ENCODE results near the gene ARID1B.

The ARID1B gene

DNA sequence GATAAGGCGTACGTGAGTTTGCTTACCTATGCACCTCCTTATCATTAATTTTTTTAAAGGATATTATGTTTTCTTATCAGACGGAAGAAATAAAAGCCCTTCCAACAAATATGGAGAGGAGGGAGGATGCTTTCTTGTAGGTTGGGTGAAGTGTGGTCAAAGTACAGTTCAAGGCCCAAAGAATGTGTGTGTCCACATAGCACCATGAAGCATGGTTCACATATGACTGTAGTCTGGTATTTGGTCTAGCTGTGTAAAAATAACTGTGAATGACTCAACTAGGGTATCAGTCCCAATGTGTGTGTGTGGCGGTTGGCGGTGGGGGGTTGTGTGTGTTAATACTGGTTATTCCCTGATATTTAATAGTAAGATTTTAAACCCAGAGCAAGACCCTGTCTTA lies 333.4 kb downstream of the ARID1B start:
- DNase-seq, result peak; percentile 68 to 85
- Histone ChIP-seq H3K27me3 (ENCODE audit: insufficient read depth, low read length) (no peaks in the 10 kb centered on the region), H3K9ac (ENCODE audit: low read length) (no peak overlapping the region), H2AFZ (ENCODE audit: insufficient read depth, low read length, poor library complexity) (no peak overlapping the region), H3K36me3 (ENCODE audit: control insufficient read depth in 1 of 2, insufficient read depth in 2 of 2, low read length in 2 of 2) (peaks cover 6 to 10% of the 10 kb centered on the region in 2 experiments), H3K4me1 (ENCODE audit: control insufficient read depth in 1 of 2, insufficient read depth in 2 of 2, low read length in 2 of 2) (peaks cover 3 to 6% of the 10 kb centered on the region in 2 experiments), H2BK5ac (ENCODE audit: low read depth, low read length, poor library complexity) (no peak overlapping the region), H4K12ac (ENCODE audit: low read depth, low read length) (no peak overlapping the region), H2BK120ac (ENCODE audit: insufficient read depth, low read length, poor library complexity) (no peak overlapping the region), H3K18ac (ENCODE audit: low read length) (no peak overlapping the region), H4K8ac (ENCODE audit: low read depth, low read length) (no peak overlapping the region), H3K4me2 (ENCODE audit: low read length) (no peak overlapping the region), H3K4ac (ENCODE audit: low read depth, low read length) (no peak overlapping the region), H2AK5ac (ENCODE audit: low read length) (no peak overlapping the region), H2BK12ac (ENCODE audit: low read length) (no peak overlapping the region), H3K79me1 (ENCODE audit: low read length) (no peaks in the 10 kb centered on the region), H3K23ac (ENCODE audit: low read length) (no peak overlapping the region), H3K4me3 (ENCODE audit: low read depth, low read length) (no peak overlapping the region), H3K9me3 (ENCODE audit: insufficient read depth, low read depth, low read length) (no peaks in the 10 kb centered on the region), H4K91ac (ENCODE audit: low read depth, low read length) (no peak overlapping the region), H3K79me2 (ENCODE audit: control insufficient read depth, insufficient read depth, low read length, poor library complexity) (no peaks in the 10 kb centered on the region), H3K27ac (ENCODE audit: low read depth, low read length) (no peak overlapping the region), H3K14ac (ENCODE audit: low read length) (no peak overlapping the region)
- no CpG with 5 or more reads among the region's 5 CpGs for WGBS (ENCODE audit: extremely low coverage, insufficient coverage, insufficient read length)

GRCh38 chr6:157113389-157113788 lies 336.2 kb downstream of the ARID1B start:
- Histone ChIP-seq H3K4ac (ENCODE audit: low read depth, low read length) (no peak overlapping the region), H4K12ac (ENCODE audit: low read depth, low read length) (no peak overlapping the region), H4K8ac (ENCODE audit: low read depth, low read length) (no peak overlapping the region), H3K4me3 (ENCODE audit: low read depth, low read length) (no peak overlapping the region), H3K23ac (ENCODE audit: low read length) (no peak overlapping the region), H3K27ac (ENCODE audit: low read depth, low read length) (no peak overlapping the region), H3K9ac (ENCODE audit: low read length) (no peak overlapping the region), H3K79me1 (ENCODE audit: low read length) (no peaks in the 10 kb centered on the region), H3K27me3 (ENCODE audit: insufficient read depth, low read length) (no peaks in the 10 kb centered on the region), H2BK12ac (ENCODE audit: low read length) (no peak overlapping the region), H2AFZ (ENCODE audit: insufficient read depth, low read length, poor library complexity) (no peak overlapping the region), H2BK5ac (ENCODE audit: low read depth, low read length, poor library complexity) (no peak overlapping the region), H3K4me2 (ENCODE audit: low read length) (no peak overlapping the region), H3K4me1 (ENCODE audit: control insufficient read depth in 1 of 2, insufficient read depth in 2 of 2, low read length in 2 of 2) (peaks cover 0 to 3% of the 10 kb centered on the region in 2 experiments), H4K91ac (ENCODE audit: low read depth, low read length) (no peak overlapping the region), H3K18ac (ENCODE audit: low read length) (no peak overlapping the region), H3K79me2 (ENCODE audit: control insufficient read depth, insufficient read depth, low read length, poor library complexity) (no peaks in the 10 kb centered on the region), H3K9me3 (ENCODE audit: insufficient read depth, low read depth, low read length) (no peaks in the 10 kb centered on the region), H2AK5ac (ENCODE audit: low read length) (no peak overlapping the region), H3K14ac (ENCODE audit: low read length) (no peak overlapping the region), H2BK120ac (ENCODE audit: insufficient read depth, low read length, poor library complexity) (no peak overlapping the region), H3K36me3 (ENCODE audit: control insufficient read depth in 1 of 2, insufficient read depth in 2 of 2, low read length in 2 of 2) (peaks cover 6 to 10% of the 10 kb centered on the region in 2 experiments)
- WGBS (ENCODE audit: extremely low coverage, insufficient coverage, insufficient read length), result no CpG with 5 or more reads among the region's 4 CpGs
- no peak for DNase-seq

GRCh38 chr6:157116426-157116825 lies 339.2 kb downstream of the ARID1B start:
- Histone ChIP-seq H3K23ac (ENCODE audit: low read length) (no peak overlapping the region), H3K18ac (ENCODE audit: low read length) (no peak overlapping the region), H3K36me3 (ENCODE audit: control insufficient read depth in 1 of 2, insufficient read depth in 2 of 2, low read length in 2 of 2) (peaks cover 6 to 8% of the 10 kb centered on the region in 2 experiments), H3K9ac (ENCODE audit: low read length) (no peak overlapping the region), H2BK12ac (ENCODE audit: low read length) (no peak overlapping the region), H3K14ac (ENCODE audit: low read length) (no peak overlapping the region), H3K79me1 (ENCODE audit: low read length) (no peaks in the 10 kb centered on the region), H3K79me2 (ENCODE audit: control insufficient read depth, insufficient read depth, low read length, poor library complexity) (no peaks in the 10 kb centered on the region), H3K27ac (ENCODE audit: low read depth, low read length) (no peak overlapping the region), H2AFZ (ENCODE audit: insufficient read depth, low read length, poor library complexity) (no peak overlapping the region), H4K8ac (ENCODE audit: low read depth, low read length) (no peak overlapping the region), H4K91ac (ENCODE audit: low read depth, low read length) (no peak overlapping the region), H3K27me3 (ENCODE audit: insufficient read depth, low read length) (no peaks in the 10 kb centered on the region), H2BK5ac (ENCODE audit: low read depth, low read length, poor library complexity) (no peak overlapping the region), H3K9me3 (ENCODE audit: insufficient read depth, low read depth, low read length) (no peaks in the 10 kb centered on the region), H3K4me1 (ENCODE audit: control insufficient read depth in 1 of 2, insufficient read depth in 2 of 2, low read length in 2 of 2) (peaks cover 0 to 2% of the 10 kb centered on the region in 2 experiments), H3K4ac (ENCODE audit: low read depth, low read length) (no peak overlapping the region), H3K4me3 (ENCODE audit: low read depth, low read length) (no peak overlapping the region), H4K12ac (ENCODE audit: low read depth, low read length) (no peak overlapping the region), H3K4me2 (ENCODE audit: low read length) (no peak overlapping the region), H2BK120ac (ENCODE audit: insufficient read depth, low read length, poor library complexity) (no peak overlapping the region), H2AK5ac (ENCODE audit: low read length) (no peak overlapping the region)
- no CpG with 5 or more reads among the region's 3 CpGs for WGBS (ENCODE audit: extremely low coverage, insufficient coverage, insufficient read length)
- DNase-seq, result peak in 1 of 2 donors; percentile 6

GRCh38 chr6:157117431-157118095 lies 340.4 kb downstream of the ARID1B start:
- Histone ChIP-seq H3K9ac (ENCODE audit: low read length) (no peak overlapping the region), H3K79me2 (ENCODE audit: control insufficient read depth, insufficient read depth, low read length, poor library complexity) (no peaks in the 10 kb centered on the region)
- whole genome bisulfite sequencing (ENCODE audit: extremely low coverage, insufficient coverage, insufficient read length), result no CpG with 5 or more reads among the region's 6 CpGs

More at GRCh38 chr6:157117431-157118095, 340.4 kb downstream of the ARID1B start:
- no peak overlapping the region for H4K12ac ChIP-seq (ENCODE audit: low read depth, low read length)
- no peaks in the 10 kb centered on the region for H3K27me3 ChIP-seq (ENCODE audit: insufficient read depth, low read length)
- no peak overlapping the region for H3K4me2 ChIP-seq (ENCODE audit: low read length)
- H4K8ac ChIP-seq (ENCODE audit: low read depth, low read length), result no peak overlapping the region
- H3K4me1 ChIP-seq (ENCODE audit: control insufficient read depth in 1 of 2, insufficient read depth in 2 of 2, low read length in 2 of 2), result peaks cover 0 to 2% of the 10 kb centered on the region in 2 experiments
- no peak overlapping the region for H2BK120ac ChIP-seq (ENCODE audit: insufficient read depth, low read length, poor library complexity)
- DNase-seq, result peak; percentile 39 to 75
- no peaks in the 10 kb centered on the region for H3K9me3 ChIP-seq (ENCODE audit: insufficient read depth, low read depth, low read length)
- H3K23ac ChIP-seq (ENCODE audit: low read length), result no peak overlapping the region
- no peaks in the 10 kb centered on the region for H3K79me1 ChIP-seq (ENCODE audit: low read length)
- no peak overlapping the region for H4K91ac ChIP-seq (ENCODE audit: low read depth, low read length)
- no peak overlapping the region for H3K18ac ChIP-seq (ENCODE audit: low read length)
- no peak overlapping the region for H3K4me3 ChIP-seq (ENCODE audit: low read depth, low read length)
- no peak overlapping the region for H2AK5ac ChIP-seq (ENCODE audit: low read length)
- peak overlapping the region; percentile 58 for H3K4ac ChIP-seq (ENCODE audit: low read depth, low read length)
- no peak overlapping the region for H2BK5ac ChIP-seq (ENCODE audit: low read depth, low read length, poor library complexity)
- H3K14ac ChIP-seq (ENCODE audit: low read length), result no peak overlapping the region
- H2AFZ ChIP-seq (ENCODE audit: insufficient read depth, low read length, poor library complexity), result no peak overlapping the region
- H3K27ac ChIP-seq (ENCODE audit: low read depth, low read length), result no peak overlapping the region
- H3K36me3 ChIP-seq (ENCODE audit: control insufficient read depth in 1 of 2, insufficient read depth in 2 of 2, low read length in 2 of 2), result peaks cover 6% of the 10 kb centered on the region in 2 experiments
- H2BK12ac ChIP-seq (ENCODE audit: low read length), result no peak overlapping the region

Data from trophoblast cell (in vitro differentiated cells and primary cell).